Measurements from ENCODE around the gene FXR2.

DNA sequence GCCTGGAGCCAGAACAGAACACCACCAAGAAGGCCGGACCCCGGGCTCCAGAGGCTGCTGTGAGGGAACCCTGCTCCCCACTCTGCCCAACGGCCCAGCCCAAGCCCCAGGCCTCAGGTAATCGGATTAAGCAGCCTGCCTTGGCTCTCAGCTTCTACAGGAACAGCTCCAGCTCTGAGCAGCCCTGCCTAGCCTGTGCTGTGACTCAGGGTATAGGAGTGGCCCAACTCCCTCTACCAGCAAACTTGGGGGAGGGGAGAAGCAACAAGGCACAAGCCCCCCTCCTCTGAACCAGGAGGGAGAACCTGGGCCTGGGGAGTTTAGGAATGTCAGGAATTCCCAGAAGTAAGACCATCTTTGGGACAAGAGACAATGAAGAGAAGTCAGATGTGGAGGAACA lies 24.0 kb downstream of the FXR2 start:
- TF ChIP-seq REST (IDR thresholded peaks at IDR 0.05; ENCODE audit: borderline replicate concordance) = no peak
- no peak for TF ChIP-seq REST (CRISPR knock-in tag; IDR thresholded peaks at IDR 0.05; ENCODE audit: low read depth)
- TF ChIP-seq CEBPZ (IDR thresholded peaks at IDR 0.05; ENCODE audit: borderline replicate concordance, low read depth, low read length) = no peak
- TF ChIP-seq, protein P1, sequence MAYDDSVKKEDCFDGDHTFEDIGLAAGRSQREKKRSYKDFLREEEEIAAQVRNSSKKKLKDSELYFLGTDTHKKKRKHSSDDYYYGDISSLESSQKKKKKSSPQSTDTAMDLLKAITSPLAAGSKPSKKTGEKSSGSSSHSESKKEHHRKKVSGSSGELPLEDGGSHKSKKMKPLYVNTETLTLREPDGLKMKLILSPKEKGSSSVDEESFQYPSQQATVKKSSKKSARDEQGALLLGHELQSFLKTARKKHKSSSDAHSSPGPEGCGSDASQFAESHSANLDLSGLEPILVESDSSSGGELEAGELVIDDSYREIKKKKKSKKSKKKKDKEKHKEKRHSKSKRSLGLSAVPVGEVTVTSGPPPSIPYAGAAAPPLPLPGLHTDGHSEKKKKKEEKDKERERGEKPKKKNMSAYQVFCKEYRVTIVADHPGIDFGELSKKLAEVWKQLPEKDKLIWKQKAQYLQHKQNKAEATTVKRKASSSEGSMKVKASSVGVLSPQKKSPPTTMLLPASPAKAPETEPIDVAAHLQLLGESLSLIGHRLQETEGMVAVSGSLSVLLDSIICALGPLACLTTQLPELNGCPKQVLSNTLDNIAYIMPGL (CRISPR knock-in tag; IDR thresholded peaks at IDR 0.05) = no peak

Data from K562 (cell line).